HepG2 (cell line): ENCODE results near the gene RANBP2. TPM values are rescaled to one million over a fixed set of nuclear protein-coding genes. Genes with fewer than 3 reads are reported as not detected.

ENCODE experiments used
- NCOR1 ChIP-seq: fragments of 200-600 bp; sonication (generic); IDR thresholded peaks from 2 replicates; pipeline ENCODE4 v1.7.0; 2017; ENCODE audit warnings: antibody characterized with exemption, low read length, borderline replicate concordance
- NR2F2 ChIP-seq: IDR thresholded peaks from 2 replicates; pipeline ENCODE4 v1.6.1; 2012; ENCODE audit warnings: low read depth, inconsistent platforms, borderline replicate concordance
- REXO4 ChIP-seq: sonication (generic); formaldehyde crosslinking; IDR thresholded peaks from 2 replicates; pipeline ENCODE4 v1.8.0; 2022; ENCODE audit warnings: missing genetic modification reagents, mild to moderate bottlenecking, borderline replicate concordance
- SIN3A ChIP-seq: IDR thresholded peaks from 2 replicates; pipeline ENCODE4 v1.6.1; 2011; ENCODE audit warnings: low read depth, mild to moderate bottlenecking, control low read depth, low read length, borderline replicate concordance
- SMARCC2 ChIP-seq: fragments of 450-650 bp; IDR thresholded peaks from 2 replicates; pipeline ENCODE4 v1.6.1; 2017; ENCODE audit warnings: antibody characterized with exemption, mild to moderate bottlenecking
- ZBTB42 ChIP-seq: sonication (generic); formaldehyde crosslinking; IDR thresholded peaks from 2 replicates; pipeline ENCODE4 v1.5.0; 2020; ENCODE audit warnings: mild to moderate bottlenecking, missing genetic modification reagents
- ZBTB7A ChIP-seq: sonication (generic); formaldehyde crosslinking; IDR thresholded peaks from 2 replicates; pipeline ENCODE4 v1.8.0; 2022; ENCODE audit warnings: mild to moderate bottlenecking, missing genetic modification reagents
- ZMYM2 ChIP-seq: sonication (generic); formaldehyde crosslinking; IDR thresholded peaks from 2 replicates; pipeline ENCODE4 v1.8.0; 2022; ENCODE audit warnings: mild to moderate bottlenecking, missing genetic modification reagents
- ZNF468 ChIP-seq: sonication (generic); formaldehyde crosslinking; IDR thresholded peaks from 2 replicates; pipeline ENCODE4 v1.8.0; 2022; ENCODE audit warnings: mild to moderate bottlenecking, moderate library complexity, missing genetic modification reagents
- polyA plus RNA-seq, 8 experiments: library from polyadenylated mRNA; depleted of rRNA in 3 of 8; stranded (reverse) in 7 of 8; unstranded in 1 of 8; fragments of >200 nt; fragmentation: Illumina TruSeq in 4 of 8; extraction: Trizol in 4 of 8; gene quantifications; 2 replicates each; pipeline versions ENCODE4 v1.2.1 to v1.2.3, GENCODE V29; 2011 to 2016; ENCODE audit warnings: low read depth in 4 of 8, missing spikeins in 1 of 8, mixed read lengths in 1 of 8; ENCODE audit not compliant: insufficient read depth in 1 of 8
- total RNA-seq, 5 experiments: library from RNA; depleted of rRNA; stranded (reverse); fragments of >200 nt; fragmentation: Illumina TruSeq; extraction: Trizol; gene quantifications; 2 replicates each; pipeline ENCODE4 v1.2.3, GENCODE V29; 2016; ENCODE audit warnings: low read depth in 1 of 5
- TF ChIP-seq, protein P1 (sequence below): sonication (generic); formaldehyde crosslinking; IDR thresholded peaks from 2 replicates; pipeline ENCODE4 v1.4.0; 2020; ENCODE audit warnings: missing genetic modification reagents
- TF ChIP-seq, protein P2 (sequence below): sonication (generic); formaldehyde crosslinking; IDR thresholded peaks from 2 replicates; pipeline ENCODE4 v1.4.0; 2020; ENCODE audit warnings: missing genetic modification reagents
- TF ChIP-seq, protein P3 (sequence below): sonication (generic); formaldehyde crosslinking; IDR thresholded peaks from 2 replicates; pipeline ENCODE4 v1.4.0; 2020; ENCODE audit warnings: missing genetic modification reagents
- TF ChIP-seq, protein P4 (sequence below): sonication (generic); formaldehyde crosslinking; IDR thresholded peaks from 2 replicates; pipeline ENCODE4 v1.5.0; 2020; ENCODE audit warnings: mild to moderate bottlenecking, missing genetic modification reagents, borderline replicate concordance
- TF ChIP-seq, protein P5 (sequence below): sonication (generic); formaldehyde crosslinking; IDR thresholded peaks from 2 replicates; pipeline ENCODE4 v1.5.0; 2020; ENCODE audit warnings: mild to moderate bottlenecking, missing genetic modification reagents
- TF ChIP-seq, protein P6 (sequence below): sonication (generic); IDR thresholded peaks from 2 replicates; pipeline ENCODE4 v1.6.1; 2016; ENCODE audit warnings: low read depth, borderline replicate concordance

Gene RANBP2
- total and polyA plus RNA-seq, 2 of the 13 experiments (the other 11 are each of a cell fraction or from before 2014, with no cell fraction given), result 12.2 to 87.0 TPM

DNA sequence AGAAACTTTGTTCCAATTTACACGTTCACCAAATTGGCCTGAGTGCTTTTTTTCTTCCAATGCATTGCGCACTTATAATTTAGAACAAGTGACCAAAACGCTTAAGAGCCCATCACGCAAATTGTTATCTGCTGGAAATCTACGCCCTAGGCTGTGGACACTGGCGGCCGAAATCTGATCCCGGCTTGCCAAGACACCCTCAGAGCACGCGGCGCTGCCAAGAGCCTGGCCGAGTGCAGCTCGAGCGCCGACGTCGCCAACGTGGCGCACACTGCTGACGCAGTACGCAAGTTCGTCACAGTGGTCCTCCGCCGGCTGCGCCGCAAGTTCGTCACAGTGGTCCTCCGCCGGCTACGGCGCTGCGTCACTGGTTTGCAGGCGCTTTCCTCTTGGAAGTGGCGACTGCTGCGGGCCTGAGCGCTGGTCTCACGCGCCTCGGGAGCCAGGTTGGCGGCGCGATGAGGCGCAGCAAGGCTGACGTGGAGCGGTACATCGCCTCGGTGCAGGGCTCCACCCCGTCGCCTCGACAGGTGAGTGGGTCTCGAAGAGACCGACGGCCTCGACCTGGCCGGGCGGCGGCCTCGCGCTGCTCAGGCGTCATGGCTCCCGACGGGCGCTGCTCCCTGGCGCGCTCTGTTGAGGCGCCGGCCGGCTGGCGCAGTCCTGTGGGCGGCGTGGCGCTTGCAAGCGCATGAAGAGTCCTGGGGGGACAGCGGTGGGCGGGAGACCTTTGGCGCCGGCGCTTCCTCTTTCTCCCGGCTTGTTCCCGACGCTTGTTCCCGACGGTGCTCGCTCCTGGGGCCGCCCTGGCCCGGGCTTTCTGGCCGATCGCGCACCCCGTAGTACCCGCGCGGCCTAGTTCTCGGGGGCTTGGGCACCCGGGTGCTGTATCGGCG lies at the start of gene RANBP2 (continued):
- TF ChIP-seq SIN3A (peak; percentile 57; the same call in 1 of the 2 replicates), ZBTB7A (peak; percentile 95), NCOR1 (peak; percentile 31; the same call in 1 of the 2 replicates), SMARCC2 (no peak), ZMYM2 (peak; percentile 96), ZBTB42 (peak; percentile 91), REXO4 (CRISPR knock-in tag) (peak; percentile 95), NR2F2 (no peak; the same call in 1 of the 2 replicates), ZNF468 (CRISPR knock-in tag) (peak; percentile 98)
- TF ChIP-seq, protein P1, sequence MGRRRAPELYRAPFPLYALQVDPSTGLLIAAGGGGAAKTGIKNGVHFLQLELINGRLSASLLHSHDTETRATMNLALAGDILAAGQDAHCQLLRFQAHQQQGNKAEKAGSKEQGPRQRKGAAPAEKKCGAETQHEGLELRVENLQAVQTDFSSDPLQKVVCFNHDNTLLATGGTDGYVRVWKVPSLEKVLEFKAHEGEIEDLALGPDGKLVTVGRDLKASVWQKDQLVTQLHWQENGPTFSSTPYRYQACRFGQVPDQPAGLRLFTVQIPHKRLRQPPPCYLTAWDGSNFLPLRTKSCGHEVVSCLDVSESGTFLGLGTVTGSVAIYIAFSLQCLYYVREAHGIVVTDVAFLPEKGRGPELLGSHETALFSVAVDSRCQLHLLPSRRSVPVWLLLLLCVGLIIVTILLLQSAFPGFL (CRISPR knock-in tag), result no peak; the same call in 1 of the 2 replicates
- TF ChIP-seq, protein P2, sequence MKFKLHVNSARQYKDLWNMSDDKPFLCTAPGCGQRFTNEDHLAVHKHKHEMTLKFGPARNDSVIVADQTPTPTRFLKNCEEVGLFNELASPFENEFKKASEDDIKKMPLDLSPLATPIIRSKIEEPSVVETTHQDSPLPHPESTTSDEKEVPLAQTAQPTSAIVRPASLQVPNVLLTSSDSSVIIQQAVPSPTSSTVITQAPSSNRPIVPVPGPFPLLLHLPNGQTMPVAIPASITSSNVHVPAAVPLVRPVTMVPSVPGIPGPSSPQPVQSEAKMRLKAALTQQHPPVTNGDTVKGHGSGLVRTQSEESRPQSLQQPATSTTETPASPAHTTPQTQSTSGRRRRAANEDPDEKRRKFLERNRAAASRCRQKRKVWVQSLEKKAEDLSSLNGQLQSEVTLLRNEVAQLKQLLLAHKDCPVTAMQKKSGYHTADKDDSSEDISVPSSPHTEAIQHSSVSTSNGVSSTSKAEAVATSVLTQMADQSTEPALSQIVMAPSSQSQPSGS (CRISPR knock-in tag), result peak; percentile 96
- TF ChIP-seq, protein P3, sequence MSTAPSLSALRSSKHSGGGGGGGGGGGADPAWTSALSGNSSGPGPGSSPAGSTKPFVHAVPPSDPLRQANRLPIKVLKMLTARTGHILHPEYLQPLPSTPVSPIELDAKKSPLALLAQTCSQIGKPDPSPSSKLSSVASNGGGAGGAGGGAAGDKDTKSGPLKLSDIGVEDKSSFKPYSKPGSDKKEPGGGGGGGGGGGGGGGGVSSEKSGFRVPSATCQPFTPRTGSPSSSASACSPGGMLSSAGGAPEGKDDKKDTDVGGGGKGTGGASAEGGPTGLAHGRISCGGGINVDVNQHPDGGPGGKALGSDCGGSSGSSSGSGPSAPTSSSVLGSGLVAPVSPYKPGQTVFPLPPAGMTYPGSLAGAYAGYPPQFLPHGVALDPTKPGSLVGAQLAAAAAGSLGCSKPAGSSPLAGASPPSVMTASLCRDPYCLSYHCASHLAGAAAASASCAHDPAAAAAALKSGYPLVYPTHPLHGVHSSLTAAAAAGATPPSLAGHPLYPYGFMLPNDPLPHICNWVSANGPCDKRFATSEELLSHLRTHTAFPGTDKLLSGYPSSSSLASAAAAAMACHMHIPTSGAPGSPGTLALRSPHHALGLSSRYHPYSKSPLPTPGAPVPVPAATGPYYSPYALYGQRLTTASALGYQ (CRISPR knock-in tag), result peak; percentile 93
- TF ChIP-seq, protein P4, sequence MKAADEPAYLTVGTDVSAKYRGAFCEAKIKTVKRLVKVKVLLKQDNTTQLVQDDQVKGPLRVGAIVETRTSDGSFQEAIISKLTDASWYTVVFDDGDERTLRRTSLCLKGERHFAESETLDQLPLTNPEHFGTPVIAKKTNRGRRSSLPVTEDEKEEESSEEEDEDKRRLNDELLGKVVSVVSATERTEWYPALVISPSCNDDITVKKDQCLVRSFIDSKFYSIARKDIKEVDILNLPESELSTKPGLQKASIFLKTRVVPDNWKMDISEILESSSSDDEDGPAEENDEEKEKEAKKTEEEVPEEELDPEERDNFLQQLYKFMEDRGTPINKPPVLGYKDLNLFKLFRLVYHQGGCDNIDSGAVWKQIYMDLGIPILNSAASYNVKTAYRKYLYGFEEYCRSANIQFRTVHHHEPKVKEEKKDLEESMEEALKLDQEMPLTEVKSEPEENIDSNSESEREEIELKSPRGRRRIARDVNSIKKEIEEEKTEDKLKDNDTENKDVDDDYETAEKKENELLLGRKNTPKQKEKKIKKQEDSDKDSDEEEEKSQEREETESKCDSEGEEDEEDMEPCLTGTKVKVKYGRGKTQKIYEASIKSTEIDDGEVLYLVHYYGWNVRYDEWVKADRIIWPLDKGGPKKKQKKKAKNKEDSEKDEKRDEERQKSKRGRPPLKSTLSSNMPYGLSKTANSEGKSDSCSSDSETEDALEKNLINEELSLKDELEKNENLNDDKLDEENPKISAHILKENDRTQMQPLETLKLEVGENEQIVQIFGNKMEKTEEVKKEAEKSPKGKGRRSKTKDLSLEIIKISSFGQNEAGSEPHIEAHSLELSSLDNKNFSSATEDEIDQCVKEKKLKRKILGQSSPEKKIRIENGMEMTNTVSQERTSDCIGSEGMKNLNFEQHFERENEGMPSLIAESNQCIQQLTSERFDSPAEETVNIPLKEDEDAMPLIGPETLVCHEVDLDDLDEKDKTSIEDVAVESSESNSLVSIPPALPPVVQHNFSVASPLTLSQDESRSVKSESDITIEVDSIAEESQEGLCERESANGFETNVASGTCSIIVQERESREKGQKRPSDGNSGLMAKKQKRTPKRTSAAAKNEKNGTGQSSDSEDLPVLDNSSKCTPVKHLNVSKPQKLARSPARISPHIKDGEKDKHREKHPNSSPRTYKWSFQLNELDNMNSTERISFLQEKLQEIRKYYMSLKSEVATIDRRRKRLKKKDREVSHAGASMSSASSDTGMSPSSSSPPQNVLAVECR (CRISPR knock-in tag), result peak; percentile 99
- TF ChIP-seq, protein P5, sequence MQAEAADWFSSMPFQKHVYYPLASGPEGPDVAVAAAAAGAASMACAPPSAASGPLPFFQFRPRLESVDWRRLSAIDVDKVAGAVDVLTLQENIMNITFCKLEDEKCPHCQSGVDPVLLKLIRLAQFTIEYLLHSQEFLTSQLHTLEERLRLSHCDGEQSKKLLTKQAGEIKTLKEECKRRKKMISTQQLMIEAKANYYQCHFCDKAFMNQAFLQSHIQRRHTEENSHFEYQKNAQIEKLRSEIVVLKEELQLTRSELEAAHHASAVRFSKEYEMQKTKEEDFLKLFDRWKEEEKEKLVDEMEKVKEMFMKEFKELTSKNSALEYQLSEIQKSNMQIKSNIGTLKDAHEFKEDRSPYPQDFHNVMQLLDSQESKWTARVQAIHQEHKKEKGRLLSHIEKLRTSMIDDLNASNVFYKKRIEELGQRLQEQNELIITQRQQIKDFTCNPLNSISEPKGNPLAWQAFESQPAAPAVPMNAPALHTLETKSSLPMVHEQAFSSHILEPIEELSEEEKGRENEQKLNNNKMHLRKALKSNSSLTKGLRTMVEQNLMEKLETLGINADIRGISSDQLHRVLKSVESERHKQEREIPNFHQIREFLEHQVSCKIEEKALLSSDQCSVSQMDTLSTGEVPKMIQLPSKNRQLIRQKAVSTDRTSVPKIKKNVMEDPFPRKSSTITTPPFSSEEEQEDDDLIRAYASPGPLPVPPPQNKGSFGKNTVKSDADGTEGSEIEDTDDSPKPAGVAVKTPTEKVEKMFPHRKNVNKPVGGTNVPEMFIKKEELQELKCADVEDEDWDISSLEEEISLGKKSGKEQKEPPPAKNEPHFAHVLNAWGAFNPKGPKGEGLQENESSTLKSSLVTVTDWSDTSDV (CRISPR knock-in tag), result peak; percentile 78
- TF ChIP-seq, protein P6, sequence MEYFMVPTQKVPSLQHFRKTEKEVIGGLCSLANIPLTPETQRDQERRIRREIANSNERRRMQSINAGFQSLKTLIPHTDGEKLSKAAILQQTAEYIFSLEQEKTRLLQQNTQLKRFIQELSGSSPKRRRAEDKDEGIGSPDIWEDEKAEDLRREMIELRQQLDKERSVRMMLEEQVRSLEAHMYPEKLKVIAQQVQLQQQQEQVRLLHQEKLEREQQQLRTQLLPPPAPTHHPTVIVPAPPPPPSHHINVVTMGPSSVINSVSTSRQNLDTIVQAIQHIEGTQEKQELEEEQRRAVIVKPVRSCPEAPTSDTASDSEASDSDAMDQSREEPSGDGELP, result peak; percentile 52; the same call in 1 of the 2 replicates
